Superior temporal gyrus (tissue), 1 donor: ENCODE data around the gene CCN2.
"Not testable (repeated sequence)": the region's sequence is repeated elsewhere in the genome, so short reads cannot be mapped to it uniquely, and the experiment has no call there.

ENCODE experiments used
- DNase-seq: peaks from one replicate; pipeline ENCODE4 v3.0.0-alpha.2; 2016; ENCODE audit errors: extremely low spot score

The CCN2 gene

DNA sequence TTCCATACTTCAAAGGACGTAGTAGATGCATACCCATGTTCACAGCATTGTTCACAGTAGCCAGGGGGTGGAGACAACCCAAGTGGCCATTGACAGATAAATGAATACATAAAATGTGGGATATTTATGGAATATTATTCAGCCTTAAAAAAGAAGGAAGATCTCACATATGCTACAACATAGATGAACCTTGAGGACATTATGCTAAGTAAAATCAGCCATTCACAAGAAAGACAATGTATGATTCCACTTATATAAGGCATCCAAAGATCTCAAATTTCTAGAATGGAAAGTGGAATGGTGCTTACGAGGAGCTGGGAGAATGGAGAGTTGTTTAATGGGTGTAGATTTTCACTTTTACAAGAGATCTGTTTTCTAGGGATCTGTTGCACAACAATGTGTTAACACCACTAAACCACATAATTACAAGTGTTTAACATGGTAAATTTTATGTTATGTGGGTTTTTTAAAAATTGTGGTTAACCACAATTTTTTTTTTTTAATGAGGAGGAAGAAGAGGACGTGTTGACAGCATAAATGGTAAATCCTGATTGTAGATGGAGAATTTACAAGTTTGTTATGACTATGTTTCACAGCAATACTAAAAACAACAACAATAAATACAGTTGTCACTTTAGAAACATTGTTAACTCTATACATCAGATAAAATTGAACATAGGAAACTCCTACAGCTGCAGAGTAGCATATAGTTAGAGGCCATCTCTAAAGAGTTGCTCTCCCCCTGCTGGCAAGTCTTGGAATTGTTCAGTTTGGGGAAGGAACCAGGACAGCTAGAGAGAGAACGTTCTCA is 41.6 kb downstream of the CCN2 start:
- peak; percentile 95 for DNase-seq

- DNase-seq = not testable (repeated sequence)
Observed at GRCh38 chr6:131908787-131909186, 42.4 kb downstream of the CCN2 start.

- not testable (repeated sequence) for DNase-seq
Observed at GRCh38 chr6:131903734-131904133, 47.4 kb downstream of the CCN2 start.

- DNase-seq = not testable (repeated sequence)
Observed at GRCh38 chr6:131901326-131901873, 49.8 kb downstream of the CCN2 start.

GRCh38 chr6:131900231-131900630 is 50.9 kb downstream of the CCN2 start:
- DNase-seq = no peak

GRCh38 chr6:131898718-131899117 is 52.5 kb downstream of the CCN2 start:
- no peak for DNase-seq
